Activated CD8-positive, alpha-beta memory T cell treated with anti-CD3 and anti-CD28 coated beads, Interleukin-2, amount 10 ng/mL, durations not matched to agents 7 days and 5 days (primary cell): ENCODE data around the gene NCKAP5. TPM values are rescaled to one million over a fixed set of nuclear protein-coding genes. Genes with fewer than 3 reads are reported as not detected.

ENCODE experiments used
- ATAC-seq: fragments of 150-1000 bp; cut with Tn5 transposase; one replicate; pipeline ENCODE4 v1.10.0; 2021; ENCODE audit warnings: moderate library complexity
- CTCF ChIA-PET: fragments of 350-600 bp; sonication (Branson Sonifier 250); formaldehyde crosslinking; loops from one replicate; lab custom pipeline; 2021; ENCODE audit warnings: antibody characterized with exemption; lab: Charles Lee
- DNase-seq: peaks from one replicate; pipeline ENCODE4 v3.0.0-alpha.2; 2020
- H3K27ac Mint-ChIP-seq: one replicate; pipeline ENCODE4 v1.8.0; 2021; ENCODE audit warnings: mild to moderate bottlenecking, mixed read lengths
- H3K27me3 Mint-ChIP-seq: one replicate; pipeline ENCODE4 v1.8.0; 2021; ENCODE audit warnings: mixed read lengths
- H3K36me3 Mint-ChIP-seq: one replicate; pipeline ENCODE4 v1.8.0; 2021; ENCODE audit warnings: mild to moderate bottlenecking, mixed read lengths
- H3K4me1 Mint-ChIP-seq: one replicate; pipeline ENCODE4 v1.8.0; 2021; ENCODE audit warnings: mixed read lengths
- H3K4me3 Mint-ChIP-seq: one replicate; pipeline ENCODE4 v1.8.0; 2021; ENCODE audit warnings: mild to moderate bottlenecking, moderate library complexity, mixed read lengths
- H3K9me3 Mint-ChIP-seq: one replicate; pipeline ENCODE4 v1.8.0; 2022; ENCODE audit warnings: low read depth, mixed read lengths
- total RNA-seq, 2 experiments: library from RNA; stranded (reverse); gene quantifications; one replicate each; pipeline ENCODE4 v1.2.3, GENCODE V29; 2021

Gene NCKAP5
- total RNA-seq, 2 experiments from 2014 or later: not detected

GRCh38 chr2:133405252-133405651, 163.0 kb downstream of the NCKAP5 start:
- H3K27ac Mint-ChIP-seq: no peak overlapping the region
- H3K36me3 Mint-ChIP-seq: no peaks in the 10 kb centered on the region
- H3K4me1 Mint-ChIP-seq: no peaks in the 10 kb centered on the region
- DNase-seq (no peak), ATAC-seq (no peak)
- CTCF ChIA-PET: no interaction called here
- H3K4me3 Mint-ChIP-seq: no peak overlapping the region
- H3K9me3 Mint-ChIP-seq: no peaks in the 10 kb centered on the region
- no peaks in the 10 kb centered on the region for H3K27me3 Mint-ChIP-seq

GRCh38 chr2:133400411-133400810, 167.9 kb downstream of the NCKAP5 start:
- Mint-ChIP-seq H3K4me1 (no peaks in the 10 kb centered on the region), H3K4me3 (no peak overlapping the region), H3K9me3 (no peaks in the 10 kb centered on the region), H3K27me3 (no peaks in the 10 kb centered on the region), H3K36me3 (no peaks in the 10 kb centered on the region), H3K27ac (no peak overlapping the region)
- CTCF ChIA-PET: no interaction called here
- no peak for DNase-seq
- no peak for ATAC-seq

GRCh38 chr2:133393895-133394294, 174.4 kb downstream of the NCKAP5 start:
- DNase-seq: no peak
- H3K36me3 Mint-ChIP-seq: no peaks in the 10 kb centered on the region
- ATAC-seq: no peak
- H3K27me3 Mint-ChIP-seq: no peaks in the 10 kb centered on the region
- H3K4me1 Mint-ChIP-seq: no peaks in the 10 kb centered on the region
- H3K4me3 Mint-ChIP-seq: no peak overlapping the region
- no peak overlapping the region for H3K27ac Mint-ChIP-seq
- H3K9me3 Mint-ChIP-seq: peaks cover 5% of the 10 kb centered on the region
- CTCF ChIA-PET: no interaction called here

GRCh38 chr2:133390156-133390555, 178.1 kb downstream of the NCKAP5 start:
- H3K27me3 Mint-ChIP-seq: no peaks in the 10 kb centered on the region
- ATAC-seq (no peak), DNase-seq (no peak)
- H3K4me1 Mint-ChIP-seq: no peaks in the 10 kb centered on the region
- peaks cover 5% of the 10 kb centered on the region for H3K9me3 Mint-ChIP-seq
- CTCF ChIA-PET: no interaction called here
- H3K36me3 Mint-ChIP-seq: no peaks in the 10 kb centered on the region
- H3K4me3 Mint-ChIP-seq: no peak overlapping the region
- H3K27ac Mint-ChIP-seq: no peak overlapping the region

GRCh38 chr2:133389569-133389968, 178.7 kb downstream of the NCKAP5 start:
- no peaks in the 10 kb centered on the region for H3K4me1 Mint-ChIP-seq

GRCh38 chr2:133382566-133382965, 185.7 kb downstream of the NCKAP5 start:
- H3K36me3 Mint-ChIP-seq: no peaks in the 10 kb centered on the region
- H3K4me3 Mint-ChIP-seq: no peak overlapping the region
- no peaks in the 10 kb centered on the region for H3K9me3 Mint-ChIP-seq
- no peaks in the 10 kb centered on the region for H3K27me3 Mint-ChIP-seq
- CTCF ChIA-PET: no interaction called here
- H3K4me1 Mint-ChIP-seq: no peaks in the 10 kb centered on the region
- no peak for DNase-seq
- no peak overlapping the region for H3K27ac Mint-ChIP-seq
- no peak for ATAC-seq

More at GRCh38 chr2:133389569-133389968, 178.7 kb downstream of the NCKAP5 start:
- Mint-ChIP-seq H3K27ac (no peak overlapping the region), H3K36me3 (no peaks in the 10 kb centered on the region), H3K9me3 (peaks cover 5% of the 10 kb centered on the region), H3K4me3 (no peak overlapping the region), H3K27me3 (no peaks in the 10 kb centered on the region)
- ATAC-seq (no peak), DNase-seq (no peak)
- CTCF ChIA-PET: no interaction called here

- no peaks in the 10 kb centered on the region for H3K27me3 Mint-ChIP-seq
- DNase-seq (no peak), ATAC-seq (no peak)
- CTCF ChIA-PET: no interaction called here
- no peak overlapping the region for H3K27ac Mint-ChIP-seq
- H3K4me3 Mint-ChIP-seq: no peak overlapping the region
- peaks cover 2% of the 10 kb centered on the region for H3K9me3 Mint-ChIP-seq
- H3K36me3 Mint-ChIP-seq: no peaks in the 10 kb centered on the region
- no peaks in the 10 kb centered on the region for H3K4me1 Mint-ChIP-seq
Observed at GRCh38 chr2:133380991-133381390, 187.3 kb downstream of the NCKAP5 start.

- H3K9me3 Mint-ChIP-seq: peaks cover 2% of the 10 kb centered on the region
- H3K36me3 Mint-ChIP-seq: no peaks in the 10 kb centered on the region
- CTCF ChIA-PET: no interaction called here
- DNase-seq: no peak
- H3K4me3 Mint-ChIP-seq: no peak overlapping the region
- H3K27me3 Mint-ChIP-seq: no peaks in the 10 kb centered on the region
- no peak overlapping the region for H3K27ac Mint-ChIP-seq
- no peaks in the 10 kb centered on the region for H3K4me1 Mint-ChIP-seq
- ATAC-seq: no peak
Observed at GRCh38 chr2:133378928-133379549, 189.2 kb downstream of the NCKAP5 start.

- Mint-ChIP-seq H3K27ac (no peak overlapping the region), H3K36me3 (no peaks in the 10 kb centered on the region), H3K4me1 (no peaks in the 10 kb centered on the region), H3K27me3 (no peaks in the 10 kb centered on the region), H3K9me3 (peaks cover 2% of the 10 kb centered on the region), H3K4me3 (no peak overlapping the region)
- ATAC-seq: no peak
- CTCF ChIA-PET: no interaction called here
- DNase-seq: no peak
Observed at GRCh38 chr2:133378386-133378785, 189.9 kb downstream of the NCKAP5 start.

- H3K27me3 Mint-ChIP-seq: no peaks in the 10 kb centered on the region
- DNase-seq: no peak
- H3K27ac Mint-ChIP-seq: no peak overlapping the region
- H3K9me3 Mint-ChIP-seq: peaks cover 2% of the 10 kb centered on the region
- H3K4me3 Mint-ChIP-seq: no peak overlapping the region
- no peak for ATAC-seq
- no peaks in the 10 kb centered on the region for H3K36me3 Mint-ChIP-seq
- CTCF ChIA-PET: no interaction called here
- no peaks in the 10 kb centered on the region for H3K4me1 Mint-ChIP-seq
Observed at GRCh38 chr2:133377599-133377998, 190.7 kb downstream of the NCKAP5 start.

GRCh38 chr2:133377021-133377481, 191.2 kb downstream of the NCKAP5 start:
- Mint-ChIP-seq H3K4me1 (no peaks in the 10 kb centered on the region), H3K9me3 (peaks cover 2% of the 10 kb centered on the region), H3K27me3 (no peaks in the 10 kb centered on the region), H3K27ac (no peak overlapping the region), H3K36me3 (no peaks in the 10 kb centered on the region), H3K4me3 (no peak overlapping the region)
- DNase-seq (no peak), ATAC-seq (no peak)
- CTCF ChIA-PET: no interaction called here

GRCh38 chr2:133374781-133375180, 193.5 kb downstream of the NCKAP5 start:
- Mint-ChIP-seq H3K36me3 (no peaks in the 10 kb centered on the region), H3K27me3 (no peaks in the 10 kb centered on the region), H3K27ac (no peak overlapping the region), H3K9me3 (peaks cover 2% of the 10 kb centered on the region), H3K4me3 (no peak overlapping the region), H3K4me1 (no peaks in the 10 kb centered on the region)
- ATAC-seq (no peak), DNase-seq (no peak)
- CTCF ChIA-PET: no interaction called here

GRCh38 chr2:133371286-133371685, 197.0 kb downstream of the NCKAP5 start:
- no peak overlapping the region for H3K4me3 Mint-ChIP-seq
- no peaks in the 10 kb centered on the region for H3K4me1 Mint-ChIP-seq
- H3K27ac Mint-ChIP-seq: no peak overlapping the region
- peaks cover under 1% of the 10 kb centered on the region for H3K9me3 Mint-ChIP-seq
- H3K27me3 Mint-ChIP-seq: no peaks in the 10 kb centered on the region
- CTCF ChIA-PET: no interaction called here
- ATAC-seq (no peak), DNase-seq (no peak)
- no peaks in the 10 kb centered on the region for H3K36me3 Mint-ChIP-seq

GRCh38 chr2:133369901-133370658, 198.2 kb downstream of the NCKAP5 start:
- Mint-ChIP-seq H3K27me3 (no peaks in the 10 kb centered on the region), H3K4me1 (no peaks in the 10 kb centered on the region), H3K4me3 (no peak overlapping the region), H3K36me3 (no peaks in the 10 kb centered on the region), H3K27ac (no peak overlapping the region), H3K9me3 (no peaks in the 10 kb centered on the region)
- DNase-seq (no peak), ATAC-seq (no peak)
- CTCF ChIA-PET: no interaction called here
